Thyroid gland (tissue), 4 donors: ENCODE results near the gene PDE11A.

Experiments used
- CTCF ChIP-seq, 6 experiments: fragments of 200-600 bp in 3 of 6; fragments of 450-650 bp in 3 of 6; sonication (generic) in 3 of 6; IDR thresholded peaks; one replicate each; pipeline ENCODE4 v1.5.1; 2016 to 2019; ENCODE audit warnings: antibody characterized with exemption in 6 of 6, mild to moderate bottlenecking in 2 of 6, inconsistent platforms in 1 of 6, moderate library complexity in 1 of 6
- POLR2A ChIP-seq, 2 donors: fragments of 450-650 bp; IDR thresholded peaks; one replicate each; pipeline ENCODE4 v1.6.1; 2017; ENCODE audit warnings: antibody characterized with exemption in 2 of 2, mild to moderate bottlenecking in 2 of 2, moderate library complexity in 1 of 2

GRCh38 chr2:177842243-177842642 lies 230.3 kb downstream of the PDE11A start:
- TF ChIP-seq CTCF (IDR thresholded peaks at IDR 0.05) (no peak), POLR2A (IDR thresholded peaks at IDR 0.05) (no peak)
